Activated T-cell treated with anti-CD3 and anti-CD28 coated beads, Interleukin-2, amount 50 U/mL, for 1 hour (primary cell): ENCODE data around the gene UBB.
"Not testable (repeated sequence)": the region's sequence is repeated elsewhere in the genome, so short reads cannot be mapped to it uniquely, and the experiment has no call there.

Experiments used
- DNase-seq: peaks from one replicate; pipeline ENCODE4 v3.0.0-alpha.2; 2020

Gene UBB

DNA sequence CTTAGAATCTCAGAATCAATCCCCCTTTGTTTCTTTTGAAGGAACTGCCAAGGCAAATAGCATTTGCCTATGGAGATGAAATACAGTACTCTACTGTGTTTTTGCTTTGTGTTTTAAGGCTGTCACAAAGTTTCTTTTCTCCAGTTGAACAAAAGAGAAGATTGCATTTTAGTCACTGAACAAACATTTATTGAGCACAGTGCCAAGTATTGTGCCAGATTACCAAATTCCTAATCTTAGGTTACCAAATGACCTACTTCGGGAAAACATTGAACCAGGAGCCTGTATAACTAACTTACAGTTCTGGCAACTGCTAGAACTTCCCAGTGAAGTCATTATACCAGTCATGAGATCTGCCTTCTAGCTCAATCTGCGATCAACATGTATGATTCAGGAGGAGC is 3.0 kb upstream of the UBB start:
- DNase-seq, result no peak

GRCh38 chr17:16378636-16379282 is 2.1 kb upstream of the UBB start:
- no peak for DNase-seq

- no peak for DNase-seq
Measured at GRCh38 chr17:16379654-16380053, 1.2 kb upstream of the UBB start.

DNA sequence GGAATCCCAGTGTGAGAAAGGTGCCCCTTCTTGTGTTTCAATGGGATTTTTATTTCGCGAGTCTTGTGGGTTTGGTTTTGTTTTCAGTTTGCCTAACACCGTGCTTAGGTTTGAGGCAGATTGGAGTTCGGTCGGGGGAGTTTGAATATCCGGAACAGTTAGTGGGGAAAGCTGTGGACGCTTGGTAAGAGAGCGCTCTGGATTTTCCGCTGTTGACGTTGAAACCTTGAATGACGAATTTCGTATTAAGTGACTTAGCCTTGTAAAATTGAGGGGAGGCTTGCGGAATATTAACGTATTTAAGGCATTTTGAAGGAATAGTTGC is 567 bp downstream of the UBB start:
- no peak for DNase-seq

DNA sequence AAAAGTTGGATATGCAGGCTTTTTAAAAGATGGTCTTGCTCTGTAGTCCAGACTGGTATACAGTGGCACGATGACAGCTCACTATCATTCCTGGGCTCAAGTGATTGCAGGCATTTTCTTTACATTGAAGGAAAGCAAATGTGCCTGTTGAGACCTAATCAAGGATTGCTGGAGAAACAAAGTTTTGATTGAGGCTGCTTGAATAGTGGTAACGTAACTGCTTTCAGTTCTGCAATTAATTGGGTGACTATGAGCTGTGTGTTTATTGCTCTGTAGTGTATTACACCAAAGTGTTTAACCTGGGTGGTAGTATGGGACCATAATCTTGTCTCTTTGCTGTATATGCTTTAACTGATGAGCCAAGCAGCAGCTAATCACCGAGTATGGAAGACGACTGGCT is 2.3 kb downstream of the UBB start:
- DNase-seq, result no peak

DNA sequence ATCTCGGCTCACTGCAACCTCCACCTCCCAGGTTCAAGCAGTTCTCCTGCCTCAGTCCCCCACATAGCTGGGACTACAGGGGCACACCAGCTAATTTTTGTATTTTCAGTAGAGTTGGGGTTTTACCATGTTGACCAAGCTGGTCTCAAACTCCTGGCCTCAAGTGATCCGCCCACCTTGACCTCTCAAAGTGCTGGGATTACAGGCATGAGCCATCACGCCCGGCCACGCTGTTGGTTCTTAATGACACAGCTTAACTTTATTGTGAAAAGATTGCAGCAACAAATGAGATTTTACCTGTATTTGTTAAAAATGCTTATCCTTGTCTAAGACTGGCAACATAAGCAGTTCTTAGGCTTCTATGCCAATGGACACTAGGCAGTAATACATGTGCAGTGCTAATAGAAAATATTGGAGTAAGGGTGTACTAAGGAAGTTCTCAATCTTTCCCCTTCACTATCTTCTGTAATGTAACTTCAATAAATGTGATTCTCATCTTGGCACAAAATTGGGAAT is 2.9 kb downstream of the UBB start:
- no peak for DNase-seq

- no peak for DNase-seq
Measured at GRCh38 chr17:16384557-16384956, 3.7 kb downstream of the UBB start.

GRCh38 chr17:16386126-16386507 is 5.2 kb downstream of the UBB start:
- DNase-seq, result not testable (repeated sequence)

- DNase-seq, result no peak
Measured at GRCh38 chr17:16391451-16391850, 10.6 kb downstream of the UBB start.

DNA sequence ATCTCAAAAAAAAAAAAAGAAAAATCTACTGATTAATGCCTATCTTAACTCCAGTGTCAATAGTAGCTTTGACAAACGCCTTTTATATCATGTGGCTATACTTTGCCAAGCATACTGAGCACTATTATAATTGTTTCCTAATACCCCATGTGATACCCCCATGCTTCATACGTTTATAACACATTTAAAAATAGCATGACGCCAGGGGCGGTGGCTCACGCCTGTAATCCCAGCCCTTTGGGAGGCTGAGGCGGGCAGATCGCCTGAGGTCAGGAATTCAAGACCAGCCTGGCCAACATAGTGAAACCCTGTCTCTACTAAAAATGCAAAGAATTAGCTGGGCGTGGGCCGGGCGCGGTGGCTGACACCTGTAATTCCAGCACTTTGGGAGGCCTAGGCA is 11.6 kb downstream of the UBB start:
- not testable (repeated sequence) for DNase-seq

DNA sequence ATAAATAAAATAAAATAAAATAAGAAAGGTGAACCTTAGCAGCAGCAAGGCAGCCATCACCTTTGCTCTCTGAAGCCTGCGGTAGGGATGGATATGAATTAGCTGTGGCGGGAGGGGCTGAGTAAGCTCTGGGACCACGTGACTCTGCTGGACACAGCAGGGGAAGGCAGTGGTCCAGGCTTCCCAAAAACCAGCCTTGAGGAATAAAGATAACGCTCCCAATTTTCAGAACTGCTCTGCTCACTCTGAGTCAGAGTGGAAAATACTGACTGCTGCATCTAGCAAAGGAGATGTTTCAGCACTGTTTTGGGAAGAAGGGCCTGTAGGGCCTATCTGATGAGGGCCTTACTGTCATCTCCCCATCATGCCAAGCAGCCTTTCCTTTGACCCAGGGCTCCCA is 15.0 kb downstream of the UBB start:
- DNase-seq, result not testable (repeated sequence)

GRCh38 chr17:16396693-16397092 is 15.8 kb downstream of the UBB start:
- not testable (repeated sequence) for DNase-seq

- DNase-seq, result no peak
Measured at GRCh38 chr17:16398270-16399267, 17.7 kb downstream of the UBB start.

GRCh38 chr17:16403847-16404246 is 23.0 kb downstream of the UBB start:
- DNase-seq, result not testable (repeated sequence)

- no peak for DNase-seq
Measured at GRCh38 chr17:16406742-16407674, 26.1 kb downstream of the UBB start.

- DNase-seq, result no peak
Measured at GRCh38 chr17:16407911-16408588, 27.2 kb downstream of the UBB start.

DNA sequence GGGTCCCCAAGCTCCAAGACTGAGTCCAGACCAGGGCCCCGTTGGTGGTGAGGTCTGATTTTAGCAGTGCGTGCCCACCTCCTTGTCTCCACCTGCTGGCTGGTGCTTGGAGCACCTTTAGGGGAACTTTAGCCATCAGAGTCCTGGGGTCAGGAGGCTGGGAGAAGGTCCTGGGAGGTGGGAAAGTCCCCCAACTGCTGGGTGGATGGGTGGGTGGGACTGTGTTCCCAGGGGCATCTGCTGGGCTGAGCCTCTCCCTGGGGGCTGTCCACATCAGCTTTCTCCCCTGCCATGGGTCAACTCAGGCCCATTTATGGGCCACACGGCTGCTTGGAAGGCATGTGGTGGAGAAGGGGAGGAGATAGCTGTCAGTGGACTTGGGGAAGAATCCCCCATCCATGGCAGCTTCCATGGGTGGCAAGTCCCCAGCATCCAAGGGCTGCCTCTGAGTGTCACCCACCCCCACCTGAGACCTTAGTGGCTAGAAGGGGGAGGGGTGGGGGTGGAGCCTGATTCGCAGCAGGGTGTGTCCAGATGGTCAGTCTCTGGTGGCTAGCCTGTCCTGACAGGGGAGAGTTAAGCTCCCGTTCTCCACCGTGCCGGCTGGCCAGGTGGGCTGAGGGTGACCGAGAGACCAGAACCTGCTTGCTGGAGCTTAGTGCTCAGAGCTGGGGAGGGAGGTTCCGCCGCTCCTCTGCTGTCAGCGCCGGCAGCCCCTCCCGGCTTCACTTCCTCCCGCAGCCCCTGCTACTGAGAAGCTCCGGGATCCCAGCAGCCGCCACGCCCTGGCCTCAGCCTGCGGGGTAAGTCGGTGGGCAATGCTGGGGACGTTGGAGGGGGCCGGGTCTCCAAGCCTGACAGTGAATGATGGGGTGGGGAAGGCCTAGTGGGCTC is 34.4 kb downstream of the UBB start, which contains the start of gene TRPV2:
TRPV2 (plus strand) TSS at position 541 of the 894 bp plus-strand sequence. CDS start 2,098 bp downstream, outside the sequence.
- peak; percentile 64 for DNase-seq

- DNase-seq, result no peak
Measured at GRCh38 chr17:16417399-16417798, 36.5 kb downstream of the UBB start.

GRCh38 chr17:16417896-16418684 is 37.2 kb downstream of the UBB start:
- DNase-seq, result no peak

- no peak for DNase-seq
Measured at GRCh38 chr17:16418685-16419068, 37.8 kb downstream of the UBB start.
